ENCODE measurements around the gene DYNC2LI1.

GRCh38 chr2:43824512-43824911 is 50.7 kb downstream of the DYNC2LI1 start:
- TF ChIP-seq CTCF (conservative IDR thresholded peaks at IDR 0.05; ENCODE audit: low read length) (no peak), EZH2phosphoT487 (IDR thresholded peaks at IDR 0.05; ENCODE audit: borderline replicate concordance) (no peak)
